HG02642 (cell line): ENCODE results near the gene FAM24A.

Experiments used
- ATAC-seq: cut with Tn5 transposase; IDR thresholded peaks from one replicate; pipeline ENCODE4 v1.9.1; 2021; ENCODE audit warnings: mild to moderate bottlenecking; ENCODE audit not compliant: unreplicated experiment, poor library complexity

The FAM24A gene

GRCh38 chr10:122915700-122916099 lies 5.3 kb downstream of the FAM24A start:
- ATAC-seq = no peak

GRCh38 chr10:122930140-122930539 lies 19.7 kb downstream of the FAM24A start:
- no peak for ATAC-seq

GRCh38 chr10:122931088-122931906 lies 20.9 kb downstream of the FAM24A start:
- ATAC-seq = no peak

GRCh38 chr10:122939133-122939855 lies 28.9 kb downstream of the FAM24A start:
- ATAC-seq = no peak

GRCh38 chr10:122939856-122940543 lies 29.6 kb downstream of the FAM24A start:
- no peak for ATAC-seq

- no peak for ATAC-seq
These were observed 38.9 kb downstream of the FAM24A start for GRCh38 chr10:122949296-122949695.

- ATAC-seq = peak; percentile 98
These were observed 43.7 kb downstream of the FAM24A start, which contains the start of gene C10orf88 for GRCh38 chr10:122953902-122954730. TSS of gene C10orf88 (minus strand) at chr10:122954227. CDS start at chr10:122954178, 49 bp downstream.

- no peak for ATAC-seq
These were observed 44.3 kb downstream of the FAM24A start for GRCh38 chr10:122954731-122955050.

- no peak for ATAC-seq
These were observed 45.5 kb downstream of the FAM24A start for GRCh38 chr10:122955892-122956291.

- no peak for ATAC-seq
These were observed 47.1 kb downstream of the FAM24A start for GRCh38 chr10:122957474-122957873.

GRCh38 chr10:122962405-122962804 lies 52.0 kb downstream of the FAM24A start:
- ATAC-seq = no peak
